HCT116 (cell line): ENCODE results near the gene GRIA4. TPM values are rescaled to one million over a fixed set of nuclear protein-coding genes. Genes with fewer than 3 reads are reported as not detected.

Experiments used
- ATAC-seq: fragments of 200-7000 bp; cut with Tn5 transposase; 2 replicates; pipeline ENCODE4 v1.9.1; 2020; ENCODE audit warnings: mild to moderate bottlenecking, moderate library complexity
- BruUV-seq: library from RNA; stranded (reverse); fragments of 400-500 nt; replicated peaks from 2 replicates; lab custom pipeline; 2021; lab: Mats Ljungman, UMichigan
- CTCF ChIA-PET: fragments of 300-600 bp; sonication (Branson Sonifier 250); formaldehyde crosslinking; loops from one replicate; lab custom pipeline; 2021; ENCODE audit warnings: antibody characterized with exemption; lab: Charles Lee
- POLR2A ChIA-PET: fragments of 300-600, 350-600 bp; sonication (Branson Sonifier 250); formaldehyde crosslinking; loops from one replicate; lab custom pipeline; 2021; ENCODE audit warnings: antibody characterized with exemption; lab: Charles Lee
- RAD21 ChIA-PET, 2 experiments: fragments of 300-600 bp; sonication (Branson Sonifier 250); formaldehyde crosslinking; loops; one replicate each; lab custom pipeline; 2023; ENCODE audit warnings: low total read pairs in 2 of 2; ENCODE audit not compliant: uncharacterized antibody in 2 of 2, unreplicated experiment in 2 of 2, low non-redundant PET in 1 of 2; lab: Charles Lee
- DNase-seq: peaks from one replicate; pipeline ENCODE4 v3.0.0-alpha.2; 2010; ENCODE audit warnings: low read depth, low spot score
- H2AFZ ChIP-seq: fragments of 200-600 bp; shearing (Covaris generic), sonication (generic); 2 replicates; pipeline ENCODE4 v1.6.1; 2017; ENCODE audit warnings: low read depth, mixed run types, mixed read lengths, antibody characterized with exemption, low read length; ENCODE audit not compliant: poor library complexity, severe bottlenecking
- H3K27ac ChIP-seq: 2 replicates; pipeline ENCODE4 v1.5.1; 2012; ENCODE audit warnings: low read depth, low read length
- H3K27me3 ChIP-seq: fragments of 200-600 bp; sonication (generic); 2 replicates; pipeline ENCODE4 v1.6.1; 2016; ENCODE audit warnings: mixed run types, low read length, mixed read lengths; ENCODE audit not compliant: insufficient read depth
- H3K36me3 ChIP-seq, 2 experiments: fragments of 200-500 bp in 1 of 2; fragments of 200-600 bp in 1 of 2; sonication (Bioruptor generic) in 1 of 2; sonication (generic) in 1 of 2; 2 replicates each; pipeline versions ENCODE4 v1.5.1 to v1.6.1; 2014 to 2016; ENCODE audit warnings: low read length in 2 of 2, inconsistent platforms in 1 of 2, mixed read lengths in 1 of 2, mixed run types in 1 of 2; ENCODE audit not compliant: insufficient read depth in 2 of 2, control insufficient read depth in 1 of 2
- H3K4me1 ChIP-seq, 2 experiments: fragments of 200-600 bp in 1 of 2; sonication (generic) in 1 of 2; 2 replicates each; pipeline versions ENCODE4 v1.5.1 to v1.6.1; 2012 to 2017; ENCODE audit warnings: low read length in 2 of 2, inconsistent platforms in 1 of 2, mild to moderate bottlenecking in 1 of 2, mixed read lengths in 1 of 2, mixed run types in 1 of 2, moderate library complexity in 1 of 2; ENCODE audit not compliant: insufficient read depth in 2 of 2, control insufficient read depth in 1 of 2
- H3K4me2 ChIP-seq: fragments of 200-600 bp; sonication (generic); 2 replicates; pipeline ENCODE4 v1.6.1; 2017; ENCODE audit warnings: mixed run types, low read length, mixed read lengths
- H3K4me3 ChIP-seq, 2 experiments: fragments of 200-600 bp in 1 of 2; sonication (generic) in 1 of 2; replicated peaks in 1 of 2; 2 replicates each; pipeline ENCODE4 v1.5.1; 2011 to 2016; ENCODE audit warnings: low read length in 2 of 2, control low read depth in 1 of 2, low read depth in 1 of 2, mild to moderate bottlenecking in 1 of 2, mixed read lengths in 1 of 2, mixed run types in 1 of 2
- H3K79me2 ChIP-seq: fragments of 200-600 bp; sonication (generic); 2 replicates; pipeline ENCODE4 v1.6.1; 2017; ENCODE audit warnings: mild to moderate bottlenecking, mixed run types, low read length, moderate library complexity, mixed read lengths; ENCODE audit not compliant: insufficient read depth
- H3K9ac ChIP-seq: fragments of 200-600 bp; sonication (generic); 2 replicates; pipeline ENCODE4 v1.6.1; 2016; ENCODE audit warnings: low read length, mixed read lengths
- H3K9me2 ChIP-seq: fragments of 200-600 bp; sonication (generic), shearing (Covaris generic); 2 replicates; pipeline ENCODE4 v1.6.1; 2017; ENCODE audit warnings: mixed run types, mild to moderate bottlenecking, moderate library complexity; ENCODE audit not compliant: insufficient read depth
- H3K9me3 ChIP-seq, 2 experiments: fragments of 200-500 bp in 1 of 2; fragments of 200-600 bp in 1 of 2; sonication (Bioruptor generic) in 1 of 2; sonication (generic) in 1 of 2; 2 replicates each; pipeline ENCODE4 v1.6.1; 2014 to 2017; ENCODE audit warnings: low read length in 2 of 2, mixed read lengths in 2 of 2, inconsistent platforms in 1 of 2, low read depth in 1 of 2, mild to moderate bottlenecking in 1 of 2, mixed run types in 1 of 2, moderate library complexity in 1 of 2; ENCODE audit not compliant: control insufficient read depth in 1 of 2, insufficient read depth in 1 of 2
- H4K20me1 ChIP-seq: fragments of 200-600 bp; sonication (generic), shearing (Covaris generic); 2 replicates; pipeline ENCODE4 v1.6.1; 2017; ENCODE audit warnings: mixed run types, mild to moderate bottlenecking, moderate library complexity; ENCODE audit not compliant: insufficient read depth
- CTCF ChIP-seq, 3 experiments: fragments of 200-600 bp in 1 of 3; sonication (generic) in 1 of 3; IDR thresholded peaks in 2 of 3; conservative IDR thresholded peaks in 1 of 3; 2 replicates each; pipeline ENCODE4 v1.5.1; 2012 to 2017; ENCODE audit warnings: low read depth in 2 of 3, low read length in 2 of 3, antibody characterized with exemption in 1 of 3, borderline replicate concordance in 1 of 3, control low read depth in 1 of 3, mild to moderate bottlenecking in 1 of 3, mixed read lengths in 1 of 3, mixed run types in 1 of 3, moderate library complexity in 1 of 3; ENCODE audit not compliant: insufficient read depth in 1 of 3
- EGR1 ChIP-seq: IDR thresholded peaks from 2 replicates; pipeline ENCODE4 v1.6.1; 2012; ENCODE audit warnings: low read depth
- FOSL1 ChIP-seq: IDR thresholded peaks from 2 replicates; pipeline ENCODE4 v1.6.1; 2012; ENCODE audit warnings: low read depth
- MAX ChIP-seq: IDR thresholded peaks from 2 replicates; pipeline ENCODE4 v1.6.1; 2012
- POLR2AphosphoS5 ChIP-seq: IDR thresholded peaks from 2 replicates; pipeline ENCODE4 v1.6.1; 2011; ENCODE audit warnings: mild to moderate bottlenecking, low read depth, low read length, moderate library complexity
- RAD21 ChIP-seq: IDR thresholded peaks from 2 replicates; pipeline ENCODE4 v1.6.1; 2012; ENCODE audit warnings: low read depth, mild to moderate bottlenecking
- SP1 ChIP-seq: IDR thresholded peaks from 2 replicates; pipeline ENCODE4 v1.6.1; 2012; ENCODE audit warnings: low read depth
- YY1 ChIP-seq: IDR thresholded peaks from 2 replicates; pipeline ENCODE4 v1.6.1; 2011; ENCODE audit warnings: low read length, low read depth, moderate library complexity, mild to moderate bottlenecking; ENCODE audit not compliant: insufficient replicate concordance; ENCODE audit errors: extremely low read depth
- ZBTB33 ChIP-seq: IDR thresholded peaks from 2 replicates; pipeline ENCODE4 v1.6.1; 2011; ENCODE audit warnings: mild to moderate bottlenecking, low read length, moderate library complexity; ENCODE audit not compliant: insufficient replicate concordance; ENCODE audit errors: extremely low read depth
- ZNF274 ChIP-seq: fragments of 200-500 bp; sonication (Bioruptor generic); IDR thresholded peaks from 2 replicates; pipeline ENCODE4 v1.6.1; 2014; ENCODE audit warnings: mild to moderate bottlenecking, low read depth, low read length, inconsistent platforms
- intact Hi-C: fragments of 100-400 bp; cut with micrococcal nuclease; formaldehyde crosslinking; loops from 2 replicates; pipeline ENCODE4 v1.10.0; 2022
- total RNA-seq: library from RNA; stranded (reverse); gene quantifications from one replicate; pipeline ENCODE4 v1.2.1, GENCODE V29; 2021; ENCODE audit not compliant: unreplicated experiment

GRIA4 gene
- total RNA-seq, 1 experiment from 2014 or later: not detected

GRCh38 chr11:105754716-105755115, 144.8 kb downstream of the GRIA4 start:
- no peak overlapping the region for H3K9ac ChIP-seq
- no peak overlapping the region for H3K27ac ChIP-seq
- intact Hi-C loops: no loop called here
- no peaks in the 10 kb centered on the region for H3K9me2 ChIP-seq
- no peaks in the 10 kb centered on the region for H3K27me3 ChIP-seq
- ATAC-seq (no peak), DNase-seq (no peak)
- H3K9me3 ChIP-seq: no peaks in the 10 kb centered on the region
- no peak overlapping the region for H2AFZ ChIP-seq
- no peaks in the 10 kb centered on the region for H3K4me1 ChIP-seq
- no peaks in the 10 kb centered on the region for H4K20me1 ChIP-seq
- H3K79me2 ChIP-seq: no peaks in the 10 kb centered on the region
- TF ChIP-seq SP1 (no peak), EGR1 (no peak), MAX (no peak), RAD21 (no peak), ZNF274 (no peak), FOSL1 (no peak), CTCF (IDR thresholded peaks at IDR 0.05 in 2 of 3, conservative IDR thresholded peaks at IDR 0.05 in 1 of 3; ENCODE audit: borderline replicate concordance in 1 of 3, insufficient read depth in 1 of 3, low read depth in 2 of 3, low read length in 2 of 3) (no peak), POLR2AphosphoS5 (no peak), YY1 (no peak), ZBTB33 (no peak)
- no peaks in the 10 kb centered on the region for H3K36me3 ChIP-seq
- ChIA-PET CTCF (no interaction called here), RAD21 (no interaction called here), POLR2A (no interaction called here)
- H3K4me2 ChIP-seq: no peak overlapping the region
- BruUV-seq: no TSS peak
- H3K4me3 ChIP-seq: no peak overlapping the region
